HL-60 (cell line): ENCODE results near the gene DIAPH2.

Experiments used
- DNase-seq, 2 experiments: peaks; one replicate each; pipeline ENCODE4 v3.0.0-alpha.2; 2010 to 2020; ENCODE audit warnings: low read depth in 1 of 2, low spot score in 1 of 2
- H3K27ac ChIP-seq: fragments of 250-450 bp; sonication (Bioruptor Pico); replicated peaks from 2 replicates; pipeline ENCODE4 v1.5.1; 2020; ENCODE audit warnings: mild to moderate bottlenecking, moderate library complexity
- H3K27me3 ChIP-seq: fragments of 250-450 bp; sonication (Bioruptor Pico); 2 replicates; pipeline ENCODE4 v1.5.1; 2021; ENCODE audit warnings: mild to moderate bottlenecking, moderate library complexity; ENCODE audit not compliant: insufficient read depth, poor library complexity, severe bottlenecking
- H3K4me3 ChIP-seq: replicated peaks from 2 replicates; pipeline ENCODE4 v1.5.1; 2011; ENCODE audit warnings: mild to moderate bottlenecking, control low read depth, low read length; ENCODE audit not compliant: insufficient read depth
- GABPA ChIP-seq: IDR thresholded peaks from 2 replicates; pipeline ENCODE4 v1.6.1; 2012; ENCODE audit warnings: low read depth
- POLR2AphosphoS5 ChIP-seq: IDR thresholded peaks from 2 replicates; pipeline ENCODE4 v1.6.1; 2012; ENCODE audit warnings: low read depth
- REST ChIP-seq: IDR thresholded peaks from 2 replicates; pipeline ENCODE4 v1.6.1; 2012; ENCODE audit warnings: low read depth; ENCODE audit not compliant: insufficient replicate concordance
- SPI1 ChIP-seq: IDR thresholded peaks from 2 replicates; pipeline ENCODE4 v1.6.1; 2012; ENCODE audit warnings: low read depth, mild to moderate bottlenecking, borderline replicate concordance
- TF ChIP-seq, protein P1 (sequence below): IDR thresholded peaks from one replicate; pipeline ENCODE4 v1.5.1; 2011; ENCODE audit warnings: low read length, control low read depth, inconsistent platforms; ENCODE audit not compliant: insufficient read depth

The DIAPH2 gene

DNA sequence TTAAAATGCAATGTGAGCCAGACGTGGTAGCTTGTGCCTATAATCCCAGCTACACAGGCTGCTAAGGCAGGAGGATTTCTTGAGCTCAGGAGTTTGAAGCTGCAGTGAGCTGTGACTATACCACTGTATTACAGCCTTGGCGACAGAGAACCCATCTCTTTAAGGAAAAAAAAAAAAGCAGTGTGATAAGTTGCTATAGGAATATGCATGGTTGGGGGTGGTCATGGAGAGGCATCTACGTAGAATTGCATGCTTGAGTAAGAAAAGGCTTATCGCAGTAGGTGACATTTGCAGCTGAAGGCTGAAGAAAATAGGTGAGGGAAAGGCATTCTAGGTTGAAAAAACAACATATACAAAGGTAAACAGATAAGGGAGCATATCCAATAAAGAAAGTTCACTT lies 4.1 kb downstream of the DIAPH2 start:
- DNase-seq: no peak
- Histone ChIP-seq H3K27me3 (no peaks in the 10 kb centered on the region), H3K4me3 (no peak overlapping the region), H3K27ac (no peak overlapping the region)
- no peak for TF ChIP-seq POLR2AphosphoS5

GRCh38 chrX:96689991-96690390 lies 5.3 kb downstream of the DIAPH2 start:
- TF ChIP-seq POLR2AphosphoS5 (no peak), GABPA (no peak), SPI1 (no peak), REST (no peak)
- TF ChIP-seq, protein P1, sequence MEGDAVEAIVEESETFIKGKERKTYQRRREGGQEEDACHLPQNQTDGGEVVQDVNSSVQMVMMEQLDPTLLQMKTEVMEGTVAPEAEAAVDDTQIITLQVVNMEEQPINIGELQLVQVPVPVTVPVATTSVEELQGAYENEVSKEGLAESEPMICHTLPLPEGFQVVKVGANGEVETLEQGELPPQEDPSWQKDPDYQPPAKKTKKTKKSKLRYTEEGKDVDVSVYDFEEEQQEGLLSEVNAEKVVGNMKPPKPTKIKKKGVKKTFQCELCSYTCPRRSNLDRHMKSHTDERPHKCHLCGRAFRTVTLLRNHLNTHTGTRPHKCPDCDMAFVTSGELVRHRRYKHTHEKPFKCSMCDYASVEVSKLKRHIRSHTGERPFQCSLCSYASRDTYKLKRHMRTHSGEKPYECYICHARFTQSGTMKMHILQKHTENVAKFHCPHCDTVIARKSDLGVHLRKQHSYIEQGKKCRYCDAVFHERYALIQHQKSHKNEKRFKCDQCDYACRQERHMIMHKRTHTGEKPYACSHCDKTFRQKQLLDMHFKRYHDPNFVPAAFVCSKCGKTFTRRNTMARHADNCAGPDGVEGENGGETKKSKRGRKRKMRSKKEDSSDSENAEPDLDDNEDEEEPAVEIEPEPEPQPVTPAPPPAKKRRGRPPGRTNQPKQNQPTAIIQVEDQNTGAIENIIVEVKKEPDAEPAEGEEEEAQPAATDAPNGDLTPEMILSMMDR: no peak
- DNase-seq: no peak
- Histone ChIP-seq H3K4me3 (no peak overlapping the region), H3K27me3 (no peaks in the 10 kb centered on the region), H3K27ac (no peak overlapping the region)

- no peak for DNase-seq
- Histone ChIP-seq H3K4me3 (no peak overlapping the region), H3K27me3 (no peaks in the 10 kb centered on the region), H3K27ac (no peak overlapping the region)
- no peak for TF ChIP-seq GABPA
- TF ChIP-seq REST: no peak
- no peak for TF ChIP-seq SPI1
- TF ChIP-seq, protein P1: no peak
- no peak for TF ChIP-seq POLR2AphosphoS5
Measured at GRCh38 chrX:96692454-96692853, 7.8 kb downstream of the DIAPH2 start.

- no peak overlapping the region for H3K27ac ChIP-seq
Measured at GRCh38 chrX:96692890-96693289, 8.2 kb downstream of the DIAPH2 start.

More at GRCh38 chrX:96692890-96693289, 8.2 kb downstream of the DIAPH2 start:
- no peak for TF ChIP-seq REST
- TF ChIP-seq POLR2AphosphoS5: no peak
- TF ChIP-seq GABPA: no peak
- no peak for TF ChIP-seq SPI1
- TF ChIP-seq, protein P1: no peak
- Histone ChIP-seq H3K27me3 (no peaks in the 10 kb centered on the region), H3K4me3 (no peak overlapping the region)
- no peak for DNase-seq
